NK-92 (cell line): ENCODE measurements around the gene PLA2G5.

Source experiments
- DNase-seq: peaks from one replicate; lab custom pipeline; 2025; ENCODE audit not compliant: unreplicated experiment; lab: John Stamatoyannopoulos, UW

PLA2G5 gene

GRCh38 chr1:20089328-20090077 is 19.5 kb downstream of the PLA2G5 start:
- no peak for DNase-seq

DNA sequence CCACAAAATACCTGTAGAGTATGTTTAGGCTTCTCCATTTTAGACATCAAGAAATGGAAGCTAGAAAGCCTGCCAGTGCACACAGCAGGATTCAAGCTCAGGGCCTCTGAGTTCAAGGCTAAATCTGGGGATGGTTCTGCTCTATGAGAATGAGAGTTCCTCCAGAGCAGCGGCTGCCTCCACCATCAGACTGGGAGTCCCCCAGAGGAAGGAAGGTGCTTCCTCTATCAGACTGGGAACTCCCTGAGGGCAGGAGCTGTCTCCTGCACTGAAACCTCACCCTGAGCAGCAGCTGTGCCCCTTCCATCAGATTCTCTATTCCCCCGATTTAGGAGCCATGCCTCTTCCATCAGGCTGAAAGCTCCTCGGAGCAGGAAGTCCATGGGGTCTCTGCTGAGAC is 20.1 kb downstream of the PLA2G5 start:
- DNase-seq, result no peak

DNA sequence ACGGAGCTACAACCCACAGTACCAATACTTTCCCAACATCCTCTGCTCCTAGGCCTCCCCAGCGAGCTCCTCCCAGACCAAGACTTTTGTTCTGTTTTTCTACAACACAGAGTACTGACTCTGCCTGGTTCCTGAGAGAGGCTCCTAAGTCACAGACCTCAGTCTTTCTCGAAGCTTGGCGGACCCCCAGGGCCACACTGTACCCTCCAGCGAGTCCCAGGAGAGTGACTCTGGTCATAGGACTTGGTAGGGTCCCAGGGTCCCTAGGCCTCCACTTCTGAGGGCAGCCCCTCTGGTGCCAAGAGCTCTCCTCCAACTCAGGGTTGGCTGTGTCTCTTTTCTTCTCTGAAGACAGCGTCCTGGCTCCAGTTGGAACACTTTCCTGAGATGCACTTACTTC is 20.6 kb downstream of the PLA2G5 start:
- no peak for DNase-seq

- no peak for DNase-seq
Measured at GRCh38 chr1:20093303-20093702, 23.3 kb downstream of the PLA2G5 start.

- DNase-seq, result no peak
Measured at GRCh38 chr1:20093940-20094391, 24.0 kb downstream of the PLA2G5 start.

- no peak for DNase-seq
Measured at GRCh38 chr1:20095564-20096434, 25.8 kb downstream of the PLA2G5 start.

DNA sequence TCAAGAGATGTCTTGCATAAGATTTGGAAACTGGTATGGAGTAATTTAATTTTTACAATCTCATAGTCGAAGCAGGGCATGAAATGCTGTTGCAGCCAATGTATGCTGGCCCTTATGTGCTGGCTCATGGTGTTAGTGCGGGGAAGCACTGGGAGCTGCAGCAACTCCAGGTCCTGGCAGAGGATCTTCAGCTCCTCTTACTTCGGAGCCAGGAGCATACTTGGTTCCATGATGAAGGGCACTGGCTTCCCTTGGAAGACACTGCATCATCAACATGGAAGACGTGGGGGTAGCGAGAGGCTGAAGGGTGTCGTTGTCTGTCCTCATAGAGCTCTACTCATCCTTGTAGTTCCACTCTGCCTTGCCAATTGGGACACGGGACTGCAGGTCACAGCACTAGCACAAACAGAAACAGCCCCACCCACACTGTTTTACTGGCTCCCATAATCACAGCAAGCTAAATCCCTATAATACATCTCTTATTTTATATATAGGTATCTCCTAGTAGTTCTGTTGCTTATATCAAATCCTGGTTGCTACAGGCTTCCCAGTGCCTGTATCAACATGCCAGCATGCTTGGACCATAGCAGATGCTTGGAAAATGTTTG is 26.9 kb downstream of the PLA2G5 start:
- DNase-seq, result no peak

DNA sequence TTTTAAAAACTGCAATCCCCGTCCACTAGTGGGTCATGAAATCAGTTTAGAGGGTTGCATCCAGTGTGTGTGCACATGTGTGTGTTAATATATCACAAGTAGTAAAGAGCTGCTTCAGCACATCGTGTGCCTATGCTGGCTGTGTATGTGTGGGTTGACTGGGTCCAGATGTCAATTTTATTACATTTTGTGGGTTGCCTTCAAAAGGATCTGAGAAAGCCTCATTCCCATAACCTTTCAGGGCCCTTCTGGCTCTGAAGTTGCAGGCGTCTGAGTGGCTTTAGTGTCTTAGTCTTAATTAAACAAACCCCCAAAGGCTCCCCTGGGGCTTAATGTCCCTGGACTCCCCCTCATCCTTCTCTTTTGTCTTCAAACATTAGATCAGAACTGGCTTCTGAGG is 29.5 kb downstream of the PLA2G5 start:
- no peak for DNase-seq

- no peak for DNase-seq
Measured at GRCh38 chr1:20100632-20101355, 30.8 kb downstream of the PLA2G5 start.

DNA sequence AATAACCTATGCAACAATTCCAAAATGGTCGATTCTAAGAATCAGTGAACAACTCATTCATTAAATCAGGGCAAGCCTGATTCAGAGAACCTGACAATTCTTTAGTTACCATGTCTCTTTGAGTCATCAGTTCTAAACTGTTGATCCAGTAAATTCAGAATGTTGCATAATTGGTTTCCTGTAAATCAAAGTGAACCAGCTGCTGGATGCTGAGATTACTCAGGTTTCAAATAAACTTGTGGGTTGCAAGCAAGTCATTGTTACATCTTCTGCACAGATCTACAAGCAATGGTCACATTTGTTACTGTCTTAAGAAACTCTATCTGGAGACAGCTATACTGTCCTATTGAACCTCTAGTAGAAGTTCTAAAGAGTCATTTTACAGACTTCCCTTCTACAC is 32.9 kb downstream of the PLA2G5 start:
- no peak for DNase-seq

- no peak for DNase-seq
Measured at GRCh38 chr1:20105856-20106255, 35.9 kb downstream of the PLA2G5 start.

DNA sequence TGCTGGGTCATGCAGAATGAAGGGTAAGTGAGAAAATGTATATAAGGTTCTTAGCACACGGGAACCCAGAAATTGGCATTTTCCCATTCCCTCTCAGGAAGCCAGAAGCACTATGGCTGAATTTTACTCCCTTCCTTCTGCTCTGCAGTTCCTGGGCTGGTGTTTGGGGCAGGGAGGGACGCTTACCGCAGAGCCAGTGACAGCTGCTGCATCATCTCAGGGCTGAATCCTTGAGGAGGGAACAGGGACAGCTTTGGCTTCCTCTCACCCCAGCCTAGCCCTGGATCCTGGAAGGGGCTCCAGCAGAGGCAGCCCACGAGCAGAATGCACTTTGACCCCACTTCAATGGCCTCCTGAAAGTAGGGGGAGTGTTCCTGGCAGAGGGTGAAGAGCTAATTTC is 37.4 kb downstream of the PLA2G5 start:
- DNase-seq, result no peak

DNA sequence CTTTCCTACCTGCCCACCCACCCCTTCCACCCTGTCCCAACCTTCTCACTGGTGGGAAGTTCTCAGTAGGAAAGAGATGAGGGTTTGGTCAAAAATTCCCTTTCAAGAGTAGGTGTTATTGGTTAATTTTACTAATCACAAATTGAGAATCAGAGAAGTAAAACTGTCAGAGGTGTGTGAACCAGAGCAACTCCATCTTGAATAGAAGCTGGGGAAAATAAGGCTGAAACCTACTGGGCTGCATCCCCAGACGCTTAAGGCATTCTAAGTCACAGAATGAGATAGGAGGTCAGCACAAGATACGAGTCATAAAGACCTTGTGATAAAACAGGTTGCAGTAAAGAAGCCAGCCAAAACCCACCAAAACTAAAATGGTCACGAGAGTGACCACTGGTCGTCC is 37.8 kb downstream of the PLA2G5 start:
- DNase-seq, result no peak

GRCh38 chr1:20108366-20109123 is 38.6 kb downstream of the PLA2G5 start:
- DNase-seq, result no peak

GRCh38 chr1:20109223-20109856 is 39.3 kb downstream of the PLA2G5 start:
- DNase-seq, result no peak

- no peak for DNase-seq
Measured at GRCh38 chr1:20110679-20111078, 40.7 kb downstream of the PLA2G5 start.

- DNase-seq, result no peak
Measured at GRCh38 chr1:20111452-20111851, 41.5 kb downstream of the PLA2G5 start.

- DNase-seq, result no peak
Measured at GRCh38 chr1:20112279-20113000, 42.4 kb downstream of the PLA2G5 start.

- no peak for DNase-seq
Measured at GRCh38 chr1:20114021-20114648, 44.1 kb downstream of the PLA2G5 start.
